WERI-Rb-1 (cell line): Measurements from ENCODE around the gene HOXC10.
A peak's percentile ranks its signal among the peaks of the same experiment; 100 is the strongest.

Experiments used
- DNase-seq: peaks from one replicate; pipeline ENCODE4 v3.0.0-alpha.2; 2020
- H3K27ac ChIP-seq: fragments of 250-450 bp; sonication (Bioruptor Pico); 2 replicates; pipeline ENCODE4 v1.5.1; 2020; ENCODE audit warnings: mild to moderate bottlenecking, moderate library complexity
- H3K27me3 ChIP-seq: fragments of 250-450 bp; sonication (Bioruptor Pico); 2 replicates; pipeline ENCODE4 v1.5.1; 2021; ENCODE audit warnings: mild to moderate bottlenecking, low read depth, moderate library complexity; ENCODE audit not compliant: insufficient read depth, severe bottlenecking
- H3K36me3 ChIP-seq: fragments of 250-450 bp; sonication (Bioruptor Pico); 2 replicates; pipeline ENCODE4 v1.5.1; 2020; ENCODE audit warnings: mild to moderate bottlenecking, moderate library complexity
- H3K4me3 ChIP-seq: 2 replicates; pipeline ENCODE4 v1.5.1; 2011; ENCODE audit warnings: low read depth, mild to moderate bottlenecking, control low read depth, low read length
- H3K9me3 ChIP-seq: fragments of 250-450 bp; sonication (Bioruptor Pico); 2 replicates; pipeline ENCODE4 v1.5.1; 2021; ENCODE audit warnings: mild to moderate bottlenecking, moderate library complexity; ENCODE audit not compliant: severe bottlenecking
- TF ChIP-seq, protein P1 (sequence below): IDR thresholded peaks from 2 replicates; pipeline ENCODE4 v1.5.1; 2011; ENCODE audit warnings: low read depth, mild to moderate bottlenecking, control low read depth, inconsistent platforms, low read length

The HOXC10 gene

GRCh38 chr12:54012631-54013409 lies 27.9 kb downstream of the HOXC10 start:
- H3K36me3 ChIP-seq, result no peaks in the 10 kb centered on the region
- DNase-seq, result no peak
- no peaks in the 10 kb centered on the region for H3K27me3 ChIP-seq
- no peak overlapping the region for H3K4me3 ChIP-seq
- peak overlapping the region; percentile 35 for H3K27ac ChIP-seq
- TF ChIP-seq, protein P1, sequence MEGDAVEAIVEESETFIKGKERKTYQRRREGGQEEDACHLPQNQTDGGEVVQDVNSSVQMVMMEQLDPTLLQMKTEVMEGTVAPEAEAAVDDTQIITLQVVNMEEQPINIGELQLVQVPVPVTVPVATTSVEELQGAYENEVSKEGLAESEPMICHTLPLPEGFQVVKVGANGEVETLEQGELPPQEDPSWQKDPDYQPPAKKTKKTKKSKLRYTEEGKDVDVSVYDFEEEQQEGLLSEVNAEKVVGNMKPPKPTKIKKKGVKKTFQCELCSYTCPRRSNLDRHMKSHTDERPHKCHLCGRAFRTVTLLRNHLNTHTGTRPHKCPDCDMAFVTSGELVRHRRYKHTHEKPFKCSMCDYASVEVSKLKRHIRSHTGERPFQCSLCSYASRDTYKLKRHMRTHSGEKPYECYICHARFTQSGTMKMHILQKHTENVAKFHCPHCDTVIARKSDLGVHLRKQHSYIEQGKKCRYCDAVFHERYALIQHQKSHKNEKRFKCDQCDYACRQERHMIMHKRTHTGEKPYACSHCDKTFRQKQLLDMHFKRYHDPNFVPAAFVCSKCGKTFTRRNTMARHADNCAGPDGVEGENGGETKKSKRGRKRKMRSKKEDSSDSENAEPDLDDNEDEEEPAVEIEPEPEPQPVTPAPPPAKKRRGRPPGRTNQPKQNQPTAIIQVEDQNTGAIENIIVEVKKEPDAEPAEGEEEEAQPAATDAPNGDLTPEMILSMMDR, result peak; percentile 39; the same call in 1 of the 2 replicates
- H3K9me3 ChIP-seq, result no peaks in the 10 kb centered on the region

DNA sequence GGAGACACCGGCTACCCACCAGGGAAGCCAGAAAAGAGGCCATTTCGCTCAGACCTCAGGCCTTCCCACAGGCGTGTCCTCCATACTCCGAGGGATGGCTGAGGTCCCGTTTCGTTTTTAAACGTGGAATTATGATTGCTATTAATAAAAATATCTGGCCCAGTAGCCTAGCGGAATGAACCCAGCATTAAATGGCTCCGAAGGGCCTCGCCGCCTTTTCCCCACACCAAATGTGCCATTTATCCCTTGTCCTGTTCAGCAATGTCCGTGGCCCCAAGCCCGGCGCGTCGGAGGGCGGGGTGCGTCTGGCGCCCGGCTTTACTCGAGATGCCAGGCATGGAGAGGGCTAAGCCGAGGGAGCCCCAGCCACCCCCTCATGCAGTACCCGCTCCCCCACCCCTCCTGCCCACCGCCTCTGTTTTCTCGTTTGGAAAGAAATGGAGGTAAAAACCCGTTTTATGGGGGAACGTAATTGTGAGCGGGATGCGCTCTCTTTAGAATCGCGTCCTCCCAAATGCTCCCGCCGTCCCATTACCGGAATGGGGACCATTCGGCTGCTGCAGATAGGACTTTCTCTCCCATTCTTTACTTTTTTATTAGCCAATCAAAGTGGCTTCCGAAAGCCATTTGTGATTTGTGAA lies 29.6 kb downstream of the HOXC10 start:
- TF ChIP-seq, protein P1, result no peak
- H3K4me3 ChIP-seq, result no peak overlapping the region

DNA sequence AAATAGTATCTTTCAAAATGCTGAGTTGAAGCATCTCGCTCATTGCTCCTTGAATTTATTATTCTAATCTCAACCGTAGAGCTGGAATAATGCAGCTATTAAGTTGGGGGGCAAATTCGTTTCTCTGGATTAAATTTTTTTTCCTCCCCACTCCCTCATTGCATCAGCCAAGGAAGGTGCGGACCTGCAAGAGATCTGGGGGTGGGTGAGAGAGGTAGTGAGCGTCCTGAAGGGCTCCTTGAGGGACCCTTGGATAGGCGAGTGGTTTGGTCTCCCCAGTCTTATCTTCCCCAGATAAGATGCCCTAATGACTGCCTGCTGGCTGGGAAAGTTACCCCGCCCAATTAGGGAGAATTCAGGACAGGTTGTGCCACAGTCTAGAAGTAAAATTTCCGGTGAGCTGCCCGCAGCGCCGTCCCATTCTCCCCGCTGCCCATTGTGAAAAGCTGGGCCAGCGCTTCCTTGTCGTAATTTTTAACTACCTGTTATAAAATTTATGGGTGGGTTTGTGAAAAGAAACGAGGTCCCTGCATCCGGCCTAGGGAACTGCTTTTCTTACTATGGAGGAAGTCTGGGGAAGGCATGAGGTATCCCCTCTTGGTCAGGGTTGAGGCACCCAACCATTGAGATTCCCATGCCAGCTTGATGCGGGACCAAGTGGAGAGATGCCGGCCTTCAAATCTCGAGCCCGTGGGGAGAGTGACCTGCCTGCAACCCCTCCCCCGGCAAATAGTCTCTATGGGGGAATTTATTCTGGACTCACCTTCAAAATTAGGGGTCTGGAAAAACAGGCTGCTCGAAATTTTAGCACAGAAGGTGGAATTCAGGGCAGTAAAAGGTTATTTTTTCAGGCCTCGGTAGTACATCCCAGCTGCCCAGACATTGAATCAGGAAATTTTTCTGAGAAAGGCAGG lies 30.3 kb downstream of the HOXC10 start:
- TF ChIP-seq, protein P1, result no peak
- Histone ChIP-seq H3K36me3 (no peaks in the 10 kb centered on the region; the same call in 1 of the 2 replicates), H3K27me3 (no peaks in the 10 kb centered on the region), H3K9me3 (no peaks in the 10 kb centered on the region), H3K27ac (no peak overlapping the region), H3K4me3 (no peak overlapping the region)
- DNase-seq, result no peak

More for the DNA sequence above, 29.6 kb downstream of the HOXC10 start:
- no peak for DNase-seq
- Histone ChIP-seq H3K27me3 (no peaks in the 10 kb centered on the region), H3K9me3 (no peaks in the 10 kb centered on the region), H3K27ac (peak overlapping the region; percentile 60), H3K36me3 (no peaks in the 10 kb centered on the region)

GRCh38 chr12:54016051-54016450 lies 31.1 kb downstream of the HOXC10 start:
- no peak overlapping the region for H3K27ac ChIP-seq
- no peak overlapping the region for H3K4me3 ChIP-seq
- DNase-seq, result no peak
- H3K36me3 ChIP-seq, result no peaks in the 10 kb centered on the region; the same call in 1 of the 2 replicates
- H3K9me3 ChIP-seq, result no peaks in the 10 kb centered on the region
- TF ChIP-seq, protein P1, result no peak
- H3K27me3 ChIP-seq, result no peaks in the 10 kb centered on the region

- Histone ChIP-seq H3K9me3 (no peaks in the 10 kb centered on the region), H3K27ac (peak overlapping the region; percentile 97), H3K36me3 (no peaks in the 10 kb centered on the region; the same call in 1 of the 2 replicates), H3K27me3 (no peaks in the 10 kb centered on the region), H3K4me3 (peak overlapping the region; percentile 73)
- DNase-seq, result no peak
- TF ChIP-seq, protein P1, result no peak
These were observed 31.6 kb downstream of the HOXC10 start for GRCh38 chr12:54016478-54016964.
